Peyer's patch (tissue), 4 donors: ENCODE measurements around the gene CSRNP2. TPM values are rescaled to one million over a fixed set of nuclear protein-coding genes. Genes with fewer than 3 reads are reported as not detected.
"Not testable (repeated sequence)": the region's sequence is repeated elsewhere in the genome, so short reads cannot be mapped to it uniquely, and the experiment has no call there.

ENCODE experiments used
- DNase-seq, 3 donors: peaks; one replicate each; pipeline ENCODE4 v3.0.0-alpha.2; 2017 to 2019
- H3K27ac ChIP-seq, 4 donors: fragments of 200-600 bp; sonication (generic); one replicate each; pipeline ENCODE4 v1.5.1; 2016 to 2019
- H3K27me3 ChIP-seq, 2 donors: fragments of 200-600 bp; sonication (generic); one replicate each; pipeline ENCODE4 v1.5.1; 2019
- H3K36me3 ChIP-seq, 3 donors: fragments of 200-600 bp; sonication (generic); one replicate each; pipeline ENCODE4 v1.5.1; 2016 to 2019
- H3K4me1 ChIP-seq, 4 donors: fragments of 200-600 bp; sonication (generic); one replicate each; pipeline ENCODE4 v1.5.1; 2016 to 2019
- H3K4me3 ChIP-seq, 4 donors: fragments of 200-600 bp; sonication (generic); 1 replicate in 3 of 4; 2 replicates in 1 of 4; pipeline ENCODE4 v1.5.1; 2016 to 2019; ENCODE audit warnings: mild to moderate bottlenecking in 1 of 4
- H3K9me3 ChIP-seq, 4 donors: fragments of 200-600 bp; sonication (generic); one replicate each; pipeline ENCODE4 v1.5.1; 2016 to 2019; ENCODE audit warnings: mild to moderate bottlenecking in 1 of 4
- POLR2A ChIP-seq, 2 donors: fragments of 450-650 bp; IDR thresholded peaks; one replicate each; pipeline ENCODE4 v1.5.1; 2017; ENCODE audit warnings: antibody characterized with exemption in 2 of 2, mild to moderate bottlenecking in 2 of 2, moderate library complexity in 2 of 2
- total RNA-seq, 4 donors: library from RNA; depleted of rRNA; stranded (reverse); fragments of >200 nt; gene quantifications; one replicate each; pipeline ENCODE4 v1.1.0, GENCODE V29; 2016
- TF ChIP-seq, protein P1 (sequence below), 6 experiments: fragments of 450-650 bp in 4 of 6; fragments of 200-600 bp in 2 of 6; sonication (generic) in 1 of 6; IDR thresholded peaks; one replicate each; pipeline ENCODE4 v1.5.1; 2017 to 2019; ENCODE audit warnings: antibody characterized with exemption in 6 of 6, mild to moderate bottlenecking in 3 of 6, moderate library complexity in 1 of 6

CSRNP2 gene
- total RNA-seq, 4 donors from 2014 or later = 17.8 to 23.1 (median 21.1) TPM

DNA sequence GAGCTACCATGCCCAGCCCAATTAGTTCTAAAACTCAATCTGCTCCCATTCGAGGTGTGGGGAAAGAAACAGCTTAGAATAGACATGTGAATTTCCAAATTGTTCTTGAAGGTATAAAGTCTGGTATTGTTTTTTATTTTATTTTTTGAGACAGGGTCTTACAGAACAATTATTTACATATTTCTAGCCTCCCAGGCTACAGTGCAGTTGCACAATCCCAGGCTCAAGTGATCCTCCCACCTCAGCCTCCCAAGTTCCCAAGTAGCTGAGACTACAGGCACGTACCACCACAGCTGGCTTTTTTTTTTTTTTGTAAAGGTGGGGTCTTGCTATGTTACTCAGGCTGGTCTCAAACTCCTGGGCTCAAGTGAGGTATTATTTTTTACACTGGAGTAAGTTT is 63.5 kb downstream of the CSRNP2 start:
- Histone ChIP-seq H3K27ac (no peak overlapping the region), H3K4me1 (peaks cover 0 to 29% (median 2%) of the 10 kb centered on the region in 4 donors), H3K9me3 (no peaks in the 10 kb centered on the region), H3K27me3 (no peaks in the 10 kb centered on the region), H3K36me3 (no peaks in the 10 kb centered on the region), H3K4me3 (no peak overlapping the region)
- TF ChIP-seq POLR2A (IDR thresholded peaks at IDR 0.05) = no peak
- TF ChIP-seq, protein P1, sequence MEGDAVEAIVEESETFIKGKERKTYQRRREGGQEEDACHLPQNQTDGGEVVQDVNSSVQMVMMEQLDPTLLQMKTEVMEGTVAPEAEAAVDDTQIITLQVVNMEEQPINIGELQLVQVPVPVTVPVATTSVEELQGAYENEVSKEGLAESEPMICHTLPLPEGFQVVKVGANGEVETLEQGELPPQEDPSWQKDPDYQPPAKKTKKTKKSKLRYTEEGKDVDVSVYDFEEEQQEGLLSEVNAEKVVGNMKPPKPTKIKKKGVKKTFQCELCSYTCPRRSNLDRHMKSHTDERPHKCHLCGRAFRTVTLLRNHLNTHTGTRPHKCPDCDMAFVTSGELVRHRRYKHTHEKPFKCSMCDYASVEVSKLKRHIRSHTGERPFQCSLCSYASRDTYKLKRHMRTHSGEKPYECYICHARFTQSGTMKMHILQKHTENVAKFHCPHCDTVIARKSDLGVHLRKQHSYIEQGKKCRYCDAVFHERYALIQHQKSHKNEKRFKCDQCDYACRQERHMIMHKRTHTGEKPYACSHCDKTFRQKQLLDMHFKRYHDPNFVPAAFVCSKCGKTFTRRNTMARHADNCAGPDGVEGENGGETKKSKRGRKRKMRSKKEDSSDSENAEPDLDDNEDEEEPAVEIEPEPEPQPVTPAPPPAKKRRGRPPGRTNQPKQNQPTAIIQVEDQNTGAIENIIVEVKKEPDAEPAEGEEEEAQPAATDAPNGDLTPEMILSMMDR (IDR thresholded peaks at IDR 0.05) = no peak
- no peak for DNase-seq

DNA sequence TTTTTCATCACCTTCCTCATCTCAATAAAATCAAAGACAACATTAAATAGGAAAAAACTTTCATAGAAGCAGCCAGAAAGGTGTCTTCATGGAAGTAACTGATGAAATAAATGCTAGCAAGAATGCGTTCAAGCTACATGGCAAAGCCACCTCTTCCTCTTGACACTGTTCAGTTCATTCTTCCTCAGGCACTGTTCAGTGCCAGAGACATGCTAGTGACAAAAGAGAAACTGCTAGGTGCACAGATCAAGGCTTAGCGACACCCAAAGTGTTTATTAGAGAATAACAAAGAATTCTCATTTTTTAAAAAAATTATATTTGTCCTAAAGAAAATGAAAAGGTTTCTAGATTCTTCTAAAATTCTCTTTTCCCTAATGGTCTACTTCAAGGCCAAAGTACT is 64.4 kb downstream of the CSRNP2 start:
- Histone ChIP-seq H3K4me1 (peaks cover 0 to 27% (median 2%) of the 10 kb centered on the region in 4 donors), H3K27ac (no peak overlapping the region), H3K4me3 (no peak overlapping the region), H3K27me3 (no peaks in the 10 kb centered on the region), H3K9me3 (no peaks in the 10 kb centered on the region), H3K36me3 (no peaks in the 10 kb centered on the region)
- no peak for DNase-seq
- TF ChIP-seq POLR2A (IDR thresholded peaks at IDR 0.05) = no peak
- TF ChIP-seq, protein P1 (IDR thresholded peaks at IDR 0.05) = no peak

DNA sequence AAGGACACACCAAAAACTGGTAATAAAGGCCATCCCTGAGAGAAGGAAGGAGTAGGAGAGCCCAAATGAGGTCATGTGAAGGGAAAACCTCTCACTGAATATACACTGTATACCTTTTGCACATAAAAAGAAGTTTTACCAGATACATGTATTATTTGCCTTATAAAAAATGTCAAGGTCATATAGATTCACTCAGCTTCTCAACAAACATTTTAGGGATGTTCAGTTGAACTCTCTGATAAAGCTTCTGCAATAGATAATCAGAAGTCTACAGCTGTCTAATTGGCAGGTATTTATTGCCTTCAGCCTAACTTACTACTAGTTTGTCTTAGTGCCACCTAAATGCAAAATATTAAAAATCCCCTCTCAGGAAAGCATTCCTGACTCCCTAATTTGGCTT is 65.9 kb downstream of the CSRNP2 start:
- Histone ChIP-seq H3K9me3 (no peaks in the 10 kb centered on the region), H3K27ac (no peak overlapping the region), H3K4me3 (no peak overlapping the region), H3K27me3 (no peaks in the 10 kb centered on the region), H3K4me1 (peaks cover 0 to 15% (median 0%) of the 10 kb centered on the region in 4 donors), H3K36me3 (no peaks in the 10 kb centered on the region)
- TF ChIP-seq, protein P1 (IDR thresholded peaks at IDR 0.05) = no peak
- no peak for TF ChIP-seq POLR2A (IDR thresholded peaks at IDR 0.05)
- DNase-seq = no peak

DNA sequence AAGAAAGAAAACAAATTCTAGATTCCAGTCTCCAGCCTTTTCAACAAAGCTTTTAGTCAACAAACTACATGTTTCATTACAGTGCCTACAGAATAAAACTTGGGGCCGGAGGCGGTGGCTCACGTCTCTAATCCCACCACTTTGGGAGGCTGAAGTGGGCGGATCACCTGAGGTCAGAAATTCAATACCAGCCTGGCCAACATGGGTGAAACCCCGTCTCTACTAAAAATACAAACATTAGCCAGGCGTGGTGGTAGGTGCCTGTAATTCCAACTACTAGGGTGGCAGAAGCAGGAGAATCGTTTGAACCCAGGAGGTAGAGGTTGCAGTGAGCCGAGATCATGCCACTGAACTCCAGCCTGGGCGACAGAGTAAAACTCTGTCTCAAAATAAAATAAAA is 68.9 kb downstream of the CSRNP2 start:
- H3K4me3 ChIP-seq, H3K36me3 ChIP-seq, H3K27me3 ChIP-seq, DNase-seq, H3K4me1 ChIP-seq, H3K27ac ChIP-seq, H3K9me3 ChIP-seq: not testable (repeated sequence)

DNA sequence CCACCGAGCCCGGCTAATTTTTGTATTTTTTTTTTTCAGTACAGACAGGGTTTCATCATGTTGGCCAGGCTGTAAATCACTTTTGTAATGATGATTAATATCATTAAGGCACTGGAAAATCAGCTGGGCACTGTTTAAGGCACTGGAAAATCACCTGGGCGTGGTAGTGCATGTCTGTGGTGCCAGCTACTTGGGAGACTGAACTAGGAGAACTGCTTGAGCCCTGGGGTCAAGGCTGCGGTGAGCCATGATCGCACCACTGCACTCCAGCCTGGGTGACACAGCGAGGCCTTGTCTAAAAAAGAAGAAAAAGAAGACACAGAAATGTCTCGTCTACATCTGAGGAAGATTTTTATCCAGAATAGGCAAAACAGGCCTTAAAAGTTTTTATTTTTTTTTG is 70.0 kb downstream of the CSRNP2 start:
- H3K27me3 ChIP-seq = no peaks in the 10 kb centered on the region
- no peak overlapping the region for H3K4me3 ChIP-seq
- H3K36me3 ChIP-seq = no peaks in the 10 kb centered on the region
- H3K27ac ChIP-seq = no peak overlapping the region
- DNase-seq = no peak
- peaks cover 0 to 10% (median 0%) of the 10 kb centered on the region in 4 donors for H3K4me1 ChIP-seq
- no peaks in the 10 kb centered on the region for H3K9me3 ChIP-seq
- no peak for TF ChIP-seq POLR2A (IDR thresholded peaks at IDR 0.05)
- TF ChIP-seq, protein P1 (IDR thresholded peaks at IDR 0.05) = no peak

DNA sequence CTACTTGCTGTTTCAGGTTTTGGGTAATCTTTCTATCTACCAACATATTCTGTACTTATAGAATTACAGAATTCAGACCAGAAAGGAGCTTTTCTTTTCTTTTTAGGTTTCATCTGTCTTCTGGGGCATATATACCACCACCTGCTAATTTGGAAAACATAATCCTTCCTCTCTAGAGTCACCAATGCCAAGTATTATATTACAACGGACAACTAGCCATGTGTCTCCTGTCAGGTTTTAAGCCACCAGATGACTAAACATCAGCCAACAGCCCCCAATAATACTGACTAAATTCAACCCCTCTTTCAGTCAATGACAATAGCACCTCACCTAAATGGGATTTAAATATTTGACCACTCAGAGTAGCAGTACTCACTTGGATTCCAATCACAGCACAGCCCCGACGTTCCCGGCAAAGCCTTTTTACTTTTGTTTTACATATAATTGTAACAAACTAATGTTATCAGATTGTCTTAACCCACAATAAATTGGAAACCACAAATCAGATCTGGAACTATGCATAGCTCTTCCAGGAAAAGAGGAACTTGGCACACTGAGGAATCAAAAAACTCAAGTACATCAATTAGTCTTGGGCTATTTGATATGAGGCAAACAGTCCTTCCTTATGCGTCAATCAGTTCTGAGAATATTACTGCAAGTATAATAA is 70.7 kb downstream of the CSRNP2 start:
- H3K9me3 ChIP-seq = no peaks in the 10 kb centered on the region
- no peak overlapping the region for H3K4me3 ChIP-seq
- H3K36me3 ChIP-seq = peaks cover 0 to 3% (median 0%) of the 10 kb centered on the region in 3 donors
- H3K27me3 ChIP-seq = no peaks in the 10 kb centered on the region
- no peak for TF ChIP-seq POLR2A (IDR thresholded peaks at IDR 0.05)
- TF ChIP-seq, protein P1 (IDR thresholded peaks at IDR 0.05) = no peak
- peaks cover 0 to 10% (median 0%) of the 10 kb centered on the region in 4 donors for H3K4me1 ChIP-seq
- no peak overlapping the region for H3K27ac ChIP-seq
- DNase-seq = no peak
